Measurements from ENCODE around the gene PHF1.
A peak's percentile ranks its signal among the peaks of the same experiment; 100 is the strongest.

DNA sequence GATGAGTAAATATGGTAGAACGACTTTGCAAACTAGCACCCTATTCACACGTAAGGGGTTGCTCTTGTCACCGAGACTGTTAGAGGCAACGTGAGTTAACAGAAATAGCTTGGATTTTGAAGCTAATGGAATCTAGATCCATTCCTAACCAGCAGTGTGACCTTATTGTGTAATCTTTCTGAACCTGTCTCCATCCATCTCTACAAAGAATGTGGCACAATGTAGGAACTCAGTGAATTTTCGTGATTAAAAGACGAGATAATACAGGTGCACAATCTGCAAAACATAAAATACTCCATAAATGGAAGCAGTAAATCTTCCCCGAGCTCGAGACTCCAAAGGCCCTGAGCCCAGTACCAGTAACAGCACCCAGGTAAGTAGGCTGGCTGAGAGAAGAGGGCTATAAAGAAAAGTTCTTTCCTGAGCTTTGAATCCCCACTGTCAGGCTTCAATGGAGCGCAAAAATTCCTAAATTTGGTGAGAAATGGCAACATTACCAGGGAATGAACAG, 20.0 kb upstream of the PHF1 start:
- TF ChIP-seq, protein P1, sequence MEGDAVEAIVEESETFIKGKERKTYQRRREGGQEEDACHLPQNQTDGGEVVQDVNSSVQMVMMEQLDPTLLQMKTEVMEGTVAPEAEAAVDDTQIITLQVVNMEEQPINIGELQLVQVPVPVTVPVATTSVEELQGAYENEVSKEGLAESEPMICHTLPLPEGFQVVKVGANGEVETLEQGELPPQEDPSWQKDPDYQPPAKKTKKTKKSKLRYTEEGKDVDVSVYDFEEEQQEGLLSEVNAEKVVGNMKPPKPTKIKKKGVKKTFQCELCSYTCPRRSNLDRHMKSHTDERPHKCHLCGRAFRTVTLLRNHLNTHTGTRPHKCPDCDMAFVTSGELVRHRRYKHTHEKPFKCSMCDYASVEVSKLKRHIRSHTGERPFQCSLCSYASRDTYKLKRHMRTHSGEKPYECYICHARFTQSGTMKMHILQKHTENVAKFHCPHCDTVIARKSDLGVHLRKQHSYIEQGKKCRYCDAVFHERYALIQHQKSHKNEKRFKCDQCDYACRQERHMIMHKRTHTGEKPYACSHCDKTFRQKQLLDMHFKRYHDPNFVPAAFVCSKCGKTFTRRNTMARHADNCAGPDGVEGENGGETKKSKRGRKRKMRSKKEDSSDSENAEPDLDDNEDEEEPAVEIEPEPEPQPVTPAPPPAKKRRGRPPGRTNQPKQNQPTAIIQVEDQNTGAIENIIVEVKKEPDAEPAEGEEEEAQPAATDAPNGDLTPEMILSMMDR (IDR thresholded peaks at IDR 0.05) = no peak
- peak in 1 of 2 donors; percentile 43 for TF ChIP-seq POLR2A (IDR thresholded peaks at IDR 0.05)
